OCI-LY7 (cell line): Measurements from ENCODE around the gene RET. TPM values are rescaled to one million over a fixed set of nuclear protein-coding genes. Genes with fewer than 3 reads are reported as not detected.

Experiments
- BruUV-seq: library from RNA; stranded (reverse); fragments of 400-500 nt; replicated peaks from 2 replicates; lab custom pipeline; 2021; lab: Mats Ljungman, UMichigan
- CTCF ChIA-PET: fragments of 300-600 bp; sonication (Branson Sonifier 250); formaldehyde crosslinking; loops from one replicate; lab custom pipeline; 2022; ENCODE audit warnings: antibody characterized with exemption; ENCODE audit not compliant: unreplicated experiment; lab: Charles Lee
- POLR2A ChIA-PET: fragments of 300-600 bp; sonication (Branson Sonifier 250); formaldehyde crosslinking; loops from one replicate; lab custom pipeline; 2022; ENCODE audit warnings: antibody characterized with exemption; lab: Charles Lee
- DNase-seq: peaks from one replicate; pipeline ENCODE4 v3.0.0-alpha.2; 2015; ENCODE audit warnings: low spot score
- H2AFZ ChIP-seq: fragments of 200-600 bp; sonication (generic), shearing (Covaris generic); 2 replicates; pipeline ENCODE4 v1.6.1; 2014; ENCODE audit warnings: mild to moderate bottlenecking, antibody characterized with exemption, low read length, moderate library complexity
- H3K27ac ChIP-seq: fragments of 200-600 bp; sonication (generic); 2 replicates; pipeline ENCODE4 v1.5.1; 2014; ENCODE audit warnings: mixed run types, low read depth, mild to moderate bottlenecking, moderate library complexity, low read length, inconsistent platforms; ENCODE audit not compliant: poor library complexity, severe bottlenecking
- H3K36me3 ChIP-seq: fragments of 200-600 bp; sonication (generic); 2 replicates; pipeline ENCODE4 v1.6.1; 2014; ENCODE audit warnings: mild to moderate bottlenecking, antibody characterized with exemption, low read length, moderate library complexity, mixed read lengths; ENCODE audit not compliant: insufficient read depth
- H3K4me1 ChIP-seq: fragments of 200-600 bp; sonication (generic); 2 replicates; pipeline ENCODE4 v1.5.1; 2014; ENCODE audit warnings: mild to moderate bottlenecking, low read length; ENCODE audit not compliant: insufficient read depth, poor library complexity, severe bottlenecking
- H3K4me2 ChIP-seq: fragments of 200-600 bp; sonication (generic); 2 replicates; pipeline ENCODE4 v1.6.1; 2014; ENCODE audit warnings: mild to moderate bottlenecking, low read length
- H3K4me3 ChIP-seq: fragments of 200-600 bp; sonication (generic); 2 replicates; pipeline ENCODE4 v1.5.1; 2014; ENCODE audit warnings: mild to moderate bottlenecking, low read depth, low read length; ENCODE audit not compliant: poor library complexity, severe bottlenecking
- H3K79me2 ChIP-seq: fragments of 200-600 bp; sonication (generic); 2 replicates; pipeline ENCODE4 v1.6.1; 2016; ENCODE audit warnings: low read depth, mild to moderate bottlenecking, low read length, moderate library complexity, mixed read lengths; ENCODE audit not compliant: insufficient read depth
- H3K9me2 ChIP-seq: fragments of 200-600 bp; sonication (generic); 2 replicates; pipeline ENCODE4 v1.6.1; 2016; ENCODE audit warnings: mild to moderate bottlenecking, low read length, mixed read lengths; ENCODE audit not compliant: insufficient read depth
- H3K9me3 ChIP-seq: fragments of 200-600 bp; sonication (generic); 2 replicates; pipeline ENCODE4 v1.6.1; 2014; ENCODE audit warnings: mild to moderate bottlenecking, mixed run types, low read length, mixed read lengths
- H4K20me1 ChIP-seq: fragments of 200-600 bp; sonication (generic); 2 replicates; pipeline ENCODE4 v1.6.1; 2014; ENCODE audit warnings: mild to moderate bottlenecking, antibody characterized with exemption, low read length, moderate library complexity, mixed read lengths; ENCODE audit not compliant: insufficient read depth
- EZH2phosphoT487 ChIP-seq: fragments of 200-600 bp; sonication (generic); IDR thresholded peaks from 2 replicates; pipeline ENCODE4 v1.6.1; 2018; ENCODE audit warnings: low read depth, borderline replicate concordance, mild to moderate bottlenecking, mixed run types, antibody characterized with exemption, low read length, moderate library complexity, mixed read lengths
- intact Hi-C: fragments of 100-400 bp; cut with micrococcal nuclease; formaldehyde crosslinking; loops from one replicate; pipeline ENCODE4 v1.10.0; 2022; ENCODE audit not compliant: unreplicated experiment
- total RNA-seq, 2 experiments: library from RNA; depleted of rRNA in 1 of 2; stranded (reverse); fragments of >200 nt in 1 of 2; shearing (Covaris generic) in 1 of 2; gene quantifications; 2 replicates each; pipeline ENCODE4 v1.2.3, GENCODE V29; 2014 to 2022
- TF ChIP-seq, protein P1 (sequence below): fragments of 200-600 bp; sonication (generic); conservative IDR thresholded peaks from 2 replicates; pipeline ENCODE4 v1.5.1; 2014; ENCODE audit warnings: mild to moderate bottlenecking, antibody characterized with exemption, low read length, moderate library complexity, mixed read lengths

RET gene
- total RNA-seq, 2 experiments from 2014 or later, result 0.06 TPM; not detected in 1

DNA sequence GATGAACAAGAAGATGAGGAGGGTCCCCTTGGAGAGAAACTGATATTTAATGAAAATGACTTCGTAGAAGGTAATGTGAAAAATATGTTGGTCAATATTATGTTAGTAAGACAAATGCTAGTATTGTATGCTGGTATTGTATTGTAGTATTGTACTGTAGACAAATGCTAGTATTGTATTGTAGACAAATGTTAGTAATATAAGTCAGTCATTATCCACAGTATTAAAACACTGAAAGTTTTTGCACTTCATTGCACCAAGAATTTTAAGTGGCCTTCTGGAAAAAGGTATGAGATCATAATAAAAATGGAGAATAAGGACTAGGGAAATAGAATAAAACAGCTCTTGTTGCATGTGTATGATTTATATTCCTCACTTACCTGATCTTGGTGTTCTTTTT is 78.9 kb downstream of the RET start:
- no peak for DNase-seq
- H2AFZ ChIP-seq, result no peak overlapping the region
- peaks cover 94% of the 10 kb centered on the region for H3K79me2 ChIP-seq
- peaks cover 14% of the 10 kb centered on the region; the same call in 1 of the 2 replicates for H4K20me1 ChIP-seq
- intact Hi-C loops, result no loop called here
- BruUV-seq, result no TSS peak
- no peaks in the 10 kb centered on the region for H3K9me2 ChIP-seq
- no peak for TF ChIP-seq EZH2phosphoT487
- TF ChIP-seq, protein P1, sequence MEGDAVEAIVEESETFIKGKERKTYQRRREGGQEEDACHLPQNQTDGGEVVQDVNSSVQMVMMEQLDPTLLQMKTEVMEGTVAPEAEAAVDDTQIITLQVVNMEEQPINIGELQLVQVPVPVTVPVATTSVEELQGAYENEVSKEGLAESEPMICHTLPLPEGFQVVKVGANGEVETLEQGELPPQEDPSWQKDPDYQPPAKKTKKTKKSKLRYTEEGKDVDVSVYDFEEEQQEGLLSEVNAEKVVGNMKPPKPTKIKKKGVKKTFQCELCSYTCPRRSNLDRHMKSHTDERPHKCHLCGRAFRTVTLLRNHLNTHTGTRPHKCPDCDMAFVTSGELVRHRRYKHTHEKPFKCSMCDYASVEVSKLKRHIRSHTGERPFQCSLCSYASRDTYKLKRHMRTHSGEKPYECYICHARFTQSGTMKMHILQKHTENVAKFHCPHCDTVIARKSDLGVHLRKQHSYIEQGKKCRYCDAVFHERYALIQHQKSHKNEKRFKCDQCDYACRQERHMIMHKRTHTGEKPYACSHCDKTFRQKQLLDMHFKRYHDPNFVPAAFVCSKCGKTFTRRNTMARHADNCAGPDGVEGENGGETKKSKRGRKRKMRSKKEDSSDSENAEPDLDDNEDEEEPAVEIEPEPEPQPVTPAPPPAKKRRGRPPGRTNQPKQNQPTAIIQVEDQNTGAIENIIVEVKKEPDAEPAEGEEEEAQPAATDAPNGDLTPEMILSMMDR, result no peak
- peaks cover 8% of the 10 kb centered on the region for H3K4me1 ChIP-seq
- ChIA-PET CTCF (no interaction called here), POLR2A (no interaction called here)
- no peaks in the 10 kb centered on the region for H3K9me3 ChIP-seq
- H3K4me3 ChIP-seq, result no peak overlapping the region
- no peak overlapping the region for H3K27ac ChIP-seq
- H3K4me2 ChIP-seq, result no peak overlapping the region
- H3K36me3 ChIP-seq, result peaks cover 25% of the 10 kb centered on the region

DNA sequence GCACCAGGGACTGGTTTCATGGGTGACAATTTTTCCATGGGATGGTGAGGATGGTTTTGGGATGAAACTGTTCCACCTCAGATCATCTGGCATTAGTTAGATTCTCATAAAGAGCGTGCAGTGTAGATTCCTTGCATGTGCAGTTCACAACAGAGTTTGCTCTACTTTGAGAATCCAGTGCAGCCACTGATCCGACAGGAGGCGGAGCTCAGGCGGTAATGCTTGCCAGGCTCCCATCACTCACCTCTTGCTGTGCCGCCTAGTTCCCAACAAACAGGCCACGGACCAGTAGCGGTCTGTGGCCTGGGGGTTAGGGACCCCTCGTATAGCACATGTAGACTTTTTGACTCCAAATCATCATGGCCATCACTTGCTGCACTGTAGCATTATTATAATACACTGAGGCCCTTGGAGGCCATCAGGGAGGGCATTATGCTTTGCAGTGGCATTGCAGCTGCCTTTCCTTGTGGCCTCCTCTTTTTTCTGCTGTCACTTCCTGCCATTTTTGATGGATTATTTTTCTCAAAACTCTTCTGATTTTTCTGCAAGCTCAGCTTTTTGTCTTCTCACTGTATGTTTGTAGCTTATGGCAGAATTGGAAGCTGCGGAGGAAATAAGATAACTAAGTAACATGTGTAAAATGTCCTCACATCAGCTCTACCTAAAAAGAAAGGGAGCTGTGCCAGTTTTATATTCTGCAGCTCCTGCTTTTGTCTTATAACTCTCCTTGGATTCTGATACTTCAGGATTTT is 79.9 kb downstream of the RET start:
- no peak for DNase-seq
- Histone ChIP-seq H3K27ac (no peak overlapping the region), H3K4me2 (no peak overlapping the region), H3K36me3 (peaks cover 35% of the 10 kb centered on the region), H3K4me1 (peaks cover 3% of the 10 kb centered on the region), H3K9me2 (no peaks in the 10 kb centered on the region), H3K9me3 (no peaks in the 10 kb centered on the region), H2AFZ (no peak overlapping the region), H3K79me2 (peaks cover 89% of the 10 kb centered on the region), H3K4me3 (no peak overlapping the region), H4K20me1 (peaks cover 14% of the 10 kb centered on the region; the same call in 1 of the 2 replicates)
- no TSS peak for BruUV-seq
- TF ChIP-seq EZH2phosphoT487, result no peak
- TF ChIP-seq, protein P1, result no peak
- ChIA-PET POLR2A (interaction anchor here (0.6 to 1.2 kb wide), 3 partner anchors 9 to 37 kb away, joined by 3 to 4 read pairs (median 3); no protein-coding TSS in a partner anchor), CTCF (no interaction called here)
- intact Hi-C loops, result no loop called here

DNA sequence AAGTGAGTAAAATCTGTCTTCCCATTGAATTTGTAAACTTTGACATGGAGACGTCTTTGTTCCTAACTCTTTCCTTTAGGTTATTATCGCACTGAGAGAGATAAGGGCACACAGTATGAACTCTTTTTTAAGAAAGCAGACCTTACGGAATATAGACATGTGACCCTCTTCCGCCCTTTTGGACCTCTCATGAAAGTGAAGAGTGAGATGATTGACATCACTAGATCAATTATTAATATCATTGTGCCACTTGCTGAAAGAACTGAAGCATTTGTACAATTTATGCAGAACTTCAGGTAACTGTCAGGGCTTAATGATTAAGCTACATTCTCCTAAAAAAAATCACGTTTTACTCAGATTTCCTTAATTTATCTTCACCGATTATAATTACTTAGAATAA is 81.8 kb downstream of the RET start:
- no peaks in the 10 kb centered on the region for H3K9me3 ChIP-seq
- H3K79me2 ChIP-seq, result peaks cover 70% of the 10 kb centered on the region
- POLR2A ChIA-PET, result interaction anchor here (0.7 kb wide), 1 partner anchor 299 kb away, joined by 4 read pairs; no protein-coding TSS in a partner anchor

More for the DNA sequence above, 81.8 kb downstream of the RET start:
- no TSS peak for BruUV-seq
- TF ChIP-seq EZH2phosphoT487, result no peak
- TF ChIP-seq, protein P1, result no peak
- CTCF ChIA-PET, result no interaction called here
- intact Hi-C loops, result no loop called here
- no peaks in the 10 kb centered on the region for H3K4me1 ChIP-seq
- H3K27ac ChIP-seq, result no peak overlapping the region
- DNase-seq, result no peak
- H3K4me3 ChIP-seq, result no peak overlapping the region
- H3K4me2 ChIP-seq, result no peak overlapping the region
- peaks cover 54% of the 10 kb centered on the region for H3K36me3 ChIP-seq
- peaks cover 11% of the 10 kb centered on the region; the same call in 1 of the 2 replicates for H4K20me1 ChIP-seq
- no peaks in the 10 kb centered on the region for H3K9me2 ChIP-seq
- no peak overlapping the region for H2AFZ ChIP-seq
